NCI-H69 (cell line): ENCODE measurements around the gene SCN1B.
"Not testable (repeated sequence)": the region's sequence is repeated elsewhere in the genome, so short reads cannot be mapped to it uniquely, and the experiment has no call there.

Experiments used
- DNase-seq: peaks from one replicate; lab custom pipeline; 2025; lab: John Stamatoyannopoulos, UW

The SCN1B gene

GRCh38 chr19:35000647-35001501 is 29.4 kb upstream of the SCN1B start:
- peak; percentile 85 for DNase-seq

GRCh38 chr19:35002037-35002535 is 28.2 kb upstream of the SCN1B start:
- DNase-seq, result no peak

GRCh38 chr19:35004517-35005255 is 25.6 kb upstream of the SCN1B start:
- DNase-seq, result no peak

- no peak for DNase-seq
Observed at GRCh38 chr19:35005256-35005977, 24.9 kb upstream of the SCN1B start.

GRCh38 chr19:35006007-35006341 is 24.3 kb upstream of the SCN1B start:
- DNase-seq, result not testable (repeated sequence)

GRCh38 chr19:35006342-35006998 is 23.8 kb upstream of the SCN1B start:
- peak; percentile 89 for DNase-seq

GRCh38 chr19:35006999-35007365 is 23.3 kb upstream of the SCN1B start:
- DNase-seq, result no peak

- not testable (repeated sequence) for DNase-seq
Observed at GRCh38 chr19:35007427-35007826, 22.8 kb upstream of the SCN1B start.

GRCh38 chr19:35008891-35009341 is 21.4 kb upstream of the SCN1B start:
- DNase-seq, result no peak

- no peak for DNase-seq
Observed at GRCh38 chr19:35009424-35010415, 20.6 kb upstream of the SCN1B start.

- DNase-seq, result no peak
Observed at GRCh38 chr19:35011091-35011689, 19.1 kb upstream of the SCN1B start.

- no peak for DNase-seq
Observed at GRCh38 chr19:35011737-35012682, 18.3 kb upstream of the SCN1B start.

GRCh38 chr19:35013041-35013819 is 17.0 kb upstream of the SCN1B start:
- DNase-seq, result peak; percentile 53

- no peak for DNase-seq
Observed at GRCh38 chr19:35013820-35014754, 16.2 kb upstream of the SCN1B start.

- not testable (repeated sequence) for DNase-seq
Observed at GRCh38 chr19:35014774-35015173, 15.5 kb upstream of the SCN1B start.

GRCh38 chr19:35015270-35015953 is 14.9 kb upstream of the SCN1B start:
- DNase-seq, result no peak

GRCh38 chr19:35015954-35016351 is 14.3 kb upstream of the SCN1B start:
- no peak for DNase-seq
